Measurements from ENCODE around the gene TNNI3.

DNA sequence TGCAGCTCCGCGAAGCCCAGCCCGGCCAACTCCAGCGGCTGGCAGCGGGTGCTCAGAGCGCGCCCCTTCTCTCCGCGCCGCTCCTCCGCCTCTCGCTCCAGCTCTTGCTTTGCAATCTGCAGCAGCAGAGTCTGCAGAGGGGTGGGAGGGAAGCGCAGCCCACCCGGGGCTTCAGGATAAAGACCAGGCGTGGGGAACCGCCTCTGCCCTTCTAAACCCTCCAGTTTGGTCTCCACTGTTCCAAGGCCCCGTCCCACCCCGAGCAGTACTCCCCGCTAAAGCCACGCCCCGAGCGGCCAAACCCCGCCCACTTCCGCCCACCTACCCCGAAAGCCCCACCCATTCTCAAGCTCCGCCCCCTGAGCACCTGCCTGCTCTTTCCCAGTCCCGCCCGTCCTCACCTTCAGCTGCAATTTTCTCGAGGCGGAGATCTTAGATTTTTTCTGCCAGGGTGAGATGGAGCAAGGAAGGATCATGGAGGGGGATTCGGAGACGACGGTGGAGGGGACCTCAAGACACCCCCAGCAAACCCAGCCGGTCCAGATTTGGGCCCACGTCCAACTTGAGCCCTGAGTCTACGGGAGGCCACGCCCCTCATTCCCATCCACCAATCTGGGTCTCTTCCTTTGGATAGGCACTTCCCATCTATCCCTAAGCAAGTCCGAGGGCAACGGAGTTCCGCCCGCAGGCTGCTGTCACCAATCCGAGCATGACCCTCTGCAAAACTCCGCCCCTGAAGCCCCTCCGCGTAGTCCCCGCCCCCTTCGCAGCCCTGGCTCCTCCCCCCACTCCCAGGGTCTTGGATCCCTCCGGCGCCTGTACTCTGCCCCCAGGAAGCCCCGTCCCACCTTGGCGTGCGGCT lies 1.1 kb downstream of the TNNI3 start:
- TF ChIP-seq, protein P1, sequence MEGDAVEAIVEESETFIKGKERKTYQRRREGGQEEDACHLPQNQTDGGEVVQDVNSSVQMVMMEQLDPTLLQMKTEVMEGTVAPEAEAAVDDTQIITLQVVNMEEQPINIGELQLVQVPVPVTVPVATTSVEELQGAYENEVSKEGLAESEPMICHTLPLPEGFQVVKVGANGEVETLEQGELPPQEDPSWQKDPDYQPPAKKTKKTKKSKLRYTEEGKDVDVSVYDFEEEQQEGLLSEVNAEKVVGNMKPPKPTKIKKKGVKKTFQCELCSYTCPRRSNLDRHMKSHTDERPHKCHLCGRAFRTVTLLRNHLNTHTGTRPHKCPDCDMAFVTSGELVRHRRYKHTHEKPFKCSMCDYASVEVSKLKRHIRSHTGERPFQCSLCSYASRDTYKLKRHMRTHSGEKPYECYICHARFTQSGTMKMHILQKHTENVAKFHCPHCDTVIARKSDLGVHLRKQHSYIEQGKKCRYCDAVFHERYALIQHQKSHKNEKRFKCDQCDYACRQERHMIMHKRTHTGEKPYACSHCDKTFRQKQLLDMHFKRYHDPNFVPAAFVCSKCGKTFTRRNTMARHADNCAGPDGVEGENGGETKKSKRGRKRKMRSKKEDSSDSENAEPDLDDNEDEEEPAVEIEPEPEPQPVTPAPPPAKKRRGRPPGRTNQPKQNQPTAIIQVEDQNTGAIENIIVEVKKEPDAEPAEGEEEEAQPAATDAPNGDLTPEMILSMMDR (IDR thresholded peaks at IDR 0.05) = no peak
- TF ChIP-seq SIN3A (IDR thresholded peaks at IDR 0.05; ENCODE audit: borderline replicate concordance, insufficient read depth, low read depth, low read length) (no peak), POLR2AphosphoS5 (IDR thresholded peaks at IDR 0.05; ENCODE audit: low read depth, low read length) (no peak)

All from Panc1 (cell line).